NCI-H1694 (cell line): ENCODE results near the gene SLC45A1.

Experiments used
- DNase-seq: peaks from one replicate; lab custom pipeline; 2025; lab: John Stamatoyannopoulos, UW

The SLC45A1 gene

GRCh38 chr1:8335246-8335645, 17.3 kb downstream of the SLC45A1 start:
- no peak for DNase-seq

- DNase-seq, result no peak
These were observed 20.0 kb downstream of the SLC45A1 start for GRCh38 chr1:8337776-8338525.

- DNase-seq, result no peak
These were observed 20.8 kb downstream of the SLC45A1 start for GRCh38 chr1:8338526-8339202.

DNA sequence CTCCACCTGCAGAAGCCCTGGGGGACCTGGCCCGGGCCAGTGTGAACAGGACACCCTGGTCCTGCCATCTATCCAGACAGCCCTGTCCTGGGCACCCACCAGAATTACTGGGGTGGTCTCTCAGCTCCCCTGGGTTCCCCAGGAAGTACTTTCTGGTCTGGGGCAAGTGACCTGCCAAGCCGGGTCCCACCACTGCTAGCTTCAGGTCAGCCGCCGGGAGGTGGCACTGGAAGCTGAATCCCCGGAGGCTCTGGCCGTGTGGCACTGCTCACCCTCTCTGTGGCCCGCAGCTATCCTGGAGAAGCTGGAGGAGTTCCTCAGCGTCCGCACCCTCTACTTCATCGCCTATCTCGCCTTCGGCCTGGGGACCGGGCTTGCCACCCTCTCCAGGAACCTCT, 21.3 kb downstream of the SLC45A1 start:
- DNase-seq, result no peak

DNA sequence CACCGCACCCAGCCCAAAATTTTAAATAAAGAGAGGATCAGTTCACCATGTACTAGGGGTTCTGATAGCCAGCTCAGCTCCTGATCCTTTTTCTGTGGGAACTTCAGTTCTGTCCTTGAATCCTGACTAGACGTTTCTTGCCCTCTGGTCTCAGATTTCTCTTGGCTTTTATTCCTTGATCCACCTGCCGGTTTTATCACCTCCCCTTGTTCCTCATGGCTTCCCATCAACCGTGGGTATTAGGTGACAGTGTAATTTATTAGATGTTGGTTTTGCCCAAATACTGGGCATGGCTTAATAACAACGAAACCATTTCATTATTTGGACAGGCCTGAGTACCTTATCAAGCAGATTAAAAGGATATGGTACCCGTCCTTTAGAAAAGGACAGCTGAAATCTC, 22.5 kb downstream of the SLC45A1 start:
- no peak for DNase-seq

- no peak for DNase-seq
These were observed 24.4 kb downstream of the SLC45A1 start for GRCh38 chr1:8342325-8342724.

DNA sequence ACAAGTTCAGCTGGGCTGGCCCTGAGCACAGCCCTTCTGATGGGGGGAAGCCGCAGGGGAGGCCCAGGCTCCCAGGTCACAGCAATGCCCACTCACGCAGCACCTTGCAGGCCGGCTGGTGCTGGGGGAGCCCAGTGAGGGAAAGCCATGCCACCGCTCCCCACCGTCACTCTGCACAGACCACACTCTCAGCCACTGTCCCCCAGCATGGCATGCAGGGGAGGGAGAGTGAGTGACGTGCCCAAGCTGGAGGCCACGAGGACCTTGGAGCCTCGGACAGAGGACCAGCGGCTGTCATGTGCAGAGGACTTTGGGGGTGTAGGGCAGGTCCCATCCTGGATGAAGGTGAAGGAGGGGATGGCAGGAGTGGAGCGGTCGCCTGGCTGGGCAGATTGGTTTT, 25.1 kb downstream of the SLC45A1 start:
- DNase-seq, result no peak

DNA sequence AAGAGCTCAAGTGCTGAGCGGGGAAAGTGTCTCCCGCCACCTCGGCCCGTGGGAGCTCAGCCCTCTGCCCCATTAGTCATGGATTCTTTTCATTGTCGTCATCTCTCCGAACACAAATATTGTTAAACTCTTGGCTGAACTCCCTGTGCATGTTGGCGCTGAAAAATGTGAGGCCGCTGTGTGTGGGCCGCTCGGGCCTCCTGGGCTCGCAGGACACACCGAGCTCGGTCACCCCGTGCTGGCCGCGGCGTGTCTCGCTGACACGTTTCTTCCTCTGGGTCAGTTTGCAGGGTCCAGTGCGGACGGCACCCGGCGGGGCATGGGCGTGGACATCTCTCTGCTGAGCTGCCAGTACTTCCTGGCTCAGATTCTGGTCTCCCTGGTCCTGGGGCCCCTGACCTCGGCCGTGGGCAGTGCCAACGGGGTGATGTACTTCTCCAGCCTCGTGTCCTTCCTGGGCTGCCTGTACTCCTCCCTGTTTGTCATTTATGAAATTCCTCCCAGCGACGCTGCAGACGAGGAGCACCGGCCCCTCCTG, 25.6 kb downstream of the SLC45A1 start:
- no peak for DNase-seq

GRCh38 chr1:8344893-8345507, 27.1 kb downstream of the SLC45A1 start:
- DNase-seq, result no peak

GRCh38 chr1:8345621-8346415, 27.9 kb downstream of the SLC45A1 start:
- DNase-seq, result no peak

- no peak for DNase-seq
These were observed 29.7 kb downstream of the SLC45A1 start for GRCh38 chr1:8347635-8348034.

- DNase-seq, result no peak
These were observed 30.3 kb downstream of the SLC45A1 start for GRCh38 chr1:8348047-8348776.

GRCh38 chr1:8348777-8349472, 31.0 kb downstream of the SLC45A1 start:
- no peak for DNase-seq

- DNase-seq, result no peak
These were observed 31.6 kb downstream of the SLC45A1 start for GRCh38 chr1:8349473-8349865.

GRCh38 chr1:8349961-8350360, 32.0 kb downstream of the SLC45A1 start:
- DNase-seq, result no peak

GRCh38 chr1:8350914-8351684, 33.2 kb downstream of the SLC45A1 start:
- DNase-seq, result no peak

DNA sequence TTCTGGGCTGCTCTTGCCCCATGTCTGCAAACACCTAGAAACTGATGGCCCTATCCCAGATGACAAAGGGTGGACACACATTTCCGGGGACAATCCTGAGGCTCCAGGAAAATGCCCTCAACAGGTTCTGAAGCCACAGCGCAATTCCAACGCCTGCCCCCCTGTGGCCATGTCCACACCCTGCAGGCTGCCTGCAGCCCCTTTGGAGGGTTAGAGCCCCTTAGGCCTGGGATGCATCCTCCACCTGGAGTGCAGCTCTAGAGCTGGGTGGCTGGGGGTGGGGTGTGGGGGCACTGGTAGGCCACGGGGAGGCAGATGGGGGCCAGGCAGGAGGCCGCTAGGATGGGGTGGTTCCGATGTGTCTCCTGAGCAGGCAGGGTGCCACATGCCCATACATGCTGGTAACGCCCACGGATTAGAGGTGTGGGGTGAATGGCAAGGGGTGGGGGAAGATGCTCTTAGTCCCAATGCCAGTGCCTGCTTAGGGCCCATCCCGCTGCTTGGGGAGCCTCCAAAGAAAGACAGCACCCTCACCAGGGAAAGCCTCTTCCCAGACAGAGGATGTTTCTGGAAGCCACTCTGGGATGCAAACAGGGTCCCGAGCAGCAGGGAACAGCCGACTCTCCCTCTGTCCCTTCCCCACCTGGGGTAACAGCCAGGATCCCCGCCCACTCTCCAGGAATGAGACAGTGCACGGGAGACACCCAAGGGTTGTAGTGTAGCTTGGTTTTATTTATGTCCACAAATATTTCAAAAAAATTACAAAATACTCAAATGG, 34.0 kb downstream of the SLC45A1 start:
- no peak for DNase-seq

DNA sequence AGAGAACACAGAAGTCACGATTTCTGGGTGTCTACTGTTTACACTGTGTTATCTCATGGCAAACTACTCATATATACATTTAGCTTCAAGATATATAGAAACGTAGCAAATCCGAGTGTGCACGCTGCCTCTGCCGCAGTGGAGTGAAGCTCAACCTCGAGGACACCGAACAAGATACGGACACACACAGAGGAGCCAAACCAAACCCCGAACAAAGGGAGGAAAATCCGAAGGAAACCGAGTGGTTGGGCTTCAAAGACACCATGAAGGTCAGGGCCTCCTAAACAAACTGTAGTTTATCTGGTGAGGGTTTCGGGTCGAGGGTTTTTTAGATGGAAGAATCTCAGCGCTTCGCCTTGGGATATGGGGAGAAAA, 34.5 kb downstream of the SLC45A1 start:
- no peak for DNase-seq
